ENCODE measurements around the gene RNU6-9.

- TF ChIP-seq, protein P1, sequence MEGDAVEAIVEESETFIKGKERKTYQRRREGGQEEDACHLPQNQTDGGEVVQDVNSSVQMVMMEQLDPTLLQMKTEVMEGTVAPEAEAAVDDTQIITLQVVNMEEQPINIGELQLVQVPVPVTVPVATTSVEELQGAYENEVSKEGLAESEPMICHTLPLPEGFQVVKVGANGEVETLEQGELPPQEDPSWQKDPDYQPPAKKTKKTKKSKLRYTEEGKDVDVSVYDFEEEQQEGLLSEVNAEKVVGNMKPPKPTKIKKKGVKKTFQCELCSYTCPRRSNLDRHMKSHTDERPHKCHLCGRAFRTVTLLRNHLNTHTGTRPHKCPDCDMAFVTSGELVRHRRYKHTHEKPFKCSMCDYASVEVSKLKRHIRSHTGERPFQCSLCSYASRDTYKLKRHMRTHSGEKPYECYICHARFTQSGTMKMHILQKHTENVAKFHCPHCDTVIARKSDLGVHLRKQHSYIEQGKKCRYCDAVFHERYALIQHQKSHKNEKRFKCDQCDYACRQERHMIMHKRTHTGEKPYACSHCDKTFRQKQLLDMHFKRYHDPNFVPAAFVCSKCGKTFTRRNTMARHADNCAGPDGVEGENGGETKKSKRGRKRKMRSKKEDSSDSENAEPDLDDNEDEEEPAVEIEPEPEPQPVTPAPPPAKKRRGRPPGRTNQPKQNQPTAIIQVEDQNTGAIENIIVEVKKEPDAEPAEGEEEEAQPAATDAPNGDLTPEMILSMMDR (IDR thresholded peaks at IDR 0.05), result no peak
- TF ChIP-seq EZH2 (IDR thresholded peaks at IDR 0.05; ENCODE audit: borderline replicate concordance, insufficient read depth, low read depth, low read length, poor library complexity, severe bottlenecking), result no peak
Measured at GRCh38 chr19:887072-887471, 6.2 kb upstream of the RNU6-9 start.

Data from B cell (primary cell).